Renal cortical epithelial cell (primary cell): ENCODE measurements around the gene RENBP. TPM values are rescaled to one million over a fixed set of nuclear protein-coding genes. Genes with fewer than 3 reads are reported as not detected.

Source experiments
- DNase-seq: peaks from one replicate; pipeline ENCODE4 v3.0.0-alpha.2; 2011; ENCODE audit warnings: low read depth
- total RNA-seq: library from RNA; depleted of rRNA; stranded (reverse); fragments of >200 nt; gene quantifications from 2 replicates; pipeline ENCODE4 v1.2.3, GENCODE V29; 2014

RENBP gene
- total RNA-seq, 1 donor from 2014 or later: 1.9 TPM

DNA sequence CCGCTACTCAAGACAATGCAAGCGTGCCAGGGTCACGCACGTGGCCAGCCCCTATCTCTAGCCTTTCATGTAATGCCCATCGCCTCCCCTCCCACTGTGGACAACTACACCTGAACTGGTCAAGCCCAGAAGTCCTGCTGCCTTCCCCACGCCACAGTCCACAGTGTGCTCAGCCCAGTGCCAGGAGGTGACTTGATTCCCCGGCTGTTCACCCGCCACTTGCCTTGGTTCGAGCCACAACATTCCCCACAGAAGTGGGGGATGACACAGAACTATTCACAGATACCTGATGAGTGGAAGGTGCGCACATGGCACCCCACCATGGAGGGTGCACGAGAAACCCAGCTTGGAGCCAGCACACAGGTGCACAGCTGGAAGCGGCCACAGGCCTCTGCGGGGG lies 25.2 kb downstream of the RENBP start:
- no peak for DNase-seq

DNA sequence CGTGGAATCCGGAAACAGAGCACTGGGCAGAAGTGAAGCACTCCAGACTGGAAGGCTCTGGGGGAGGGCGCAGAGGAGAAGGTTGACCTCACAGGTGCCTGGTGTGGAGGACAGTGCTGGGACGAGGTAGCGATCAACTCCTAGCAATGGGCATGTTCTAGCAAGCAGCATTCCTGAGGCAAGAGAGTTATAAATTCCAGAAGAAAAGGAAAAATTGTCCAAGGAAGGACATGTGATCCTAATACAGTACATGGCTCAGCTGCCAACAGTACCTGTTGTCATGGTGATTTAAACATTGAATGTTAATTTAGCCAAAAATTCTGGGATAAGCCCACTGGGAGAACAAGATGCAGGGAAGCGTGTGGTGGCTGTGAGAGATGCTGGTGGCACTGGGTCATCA lies 26.6 kb downstream of the RENBP start:
- DNase-seq: no peak

DNA sequence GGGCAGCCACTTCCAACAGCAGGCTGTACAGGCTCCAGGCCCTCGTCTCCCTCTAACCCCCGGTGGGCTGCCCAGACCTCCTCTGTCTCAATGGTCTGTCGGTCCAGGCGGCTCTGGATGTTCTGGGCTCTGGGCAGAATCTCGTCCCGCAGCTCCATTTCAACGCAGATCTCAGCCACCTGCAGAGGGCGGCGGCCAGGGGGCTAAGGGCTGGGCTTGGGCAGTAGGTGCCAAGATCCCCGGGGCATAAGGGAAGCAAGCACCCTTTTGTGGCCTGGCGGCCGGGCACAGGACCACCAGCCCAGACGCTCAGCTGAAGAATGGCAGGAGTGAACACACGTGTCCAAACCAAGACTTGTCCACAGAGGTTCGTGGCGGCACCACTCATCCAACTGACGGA lies 30.7 kb downstream of the RENBP start:
- no peak for DNase-seq

DNA sequence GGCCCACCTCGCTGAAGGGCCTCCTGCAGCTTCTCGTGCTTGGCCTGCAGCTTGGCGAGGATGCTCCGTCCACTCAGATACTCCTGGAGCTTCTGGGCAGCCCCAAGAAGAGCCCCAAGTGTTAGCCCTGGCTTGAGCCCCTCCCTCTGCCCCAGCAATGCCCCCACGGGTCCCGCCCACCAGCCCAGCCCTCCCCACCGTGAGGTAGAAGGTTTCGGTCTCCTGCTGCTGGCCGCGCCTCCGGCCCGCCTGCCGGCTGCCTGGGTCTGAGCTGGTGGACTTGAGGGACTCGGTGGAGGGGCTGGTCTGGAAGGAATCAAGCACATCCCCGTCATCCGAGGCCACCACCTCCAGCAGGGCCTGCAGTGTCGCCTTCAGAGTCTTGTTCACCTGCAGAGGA lies 31.2 kb downstream of the RENBP start:
- no peak for DNase-seq

DNA sequence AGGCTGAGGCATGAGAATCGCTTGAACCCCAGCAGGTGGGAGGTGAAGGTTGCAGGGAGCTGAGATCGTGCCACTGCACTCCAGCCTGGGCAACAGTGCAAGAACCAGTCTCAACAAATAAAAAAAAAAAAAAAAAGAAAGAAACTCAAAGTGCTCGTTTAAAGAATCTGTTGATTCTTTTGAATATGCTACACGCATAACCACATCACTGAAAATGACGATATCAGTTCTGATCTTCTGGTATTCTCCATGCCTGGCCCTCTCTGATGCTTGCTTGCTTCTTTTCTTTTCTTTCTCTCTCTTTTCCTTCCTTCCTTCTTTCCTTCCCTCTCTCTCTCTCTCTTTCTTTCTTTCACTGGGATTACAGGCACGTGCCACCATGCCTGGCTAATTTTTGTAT lies 32.6 kb downstream of the RENBP start:
- DNase-seq: no peak

DNA sequence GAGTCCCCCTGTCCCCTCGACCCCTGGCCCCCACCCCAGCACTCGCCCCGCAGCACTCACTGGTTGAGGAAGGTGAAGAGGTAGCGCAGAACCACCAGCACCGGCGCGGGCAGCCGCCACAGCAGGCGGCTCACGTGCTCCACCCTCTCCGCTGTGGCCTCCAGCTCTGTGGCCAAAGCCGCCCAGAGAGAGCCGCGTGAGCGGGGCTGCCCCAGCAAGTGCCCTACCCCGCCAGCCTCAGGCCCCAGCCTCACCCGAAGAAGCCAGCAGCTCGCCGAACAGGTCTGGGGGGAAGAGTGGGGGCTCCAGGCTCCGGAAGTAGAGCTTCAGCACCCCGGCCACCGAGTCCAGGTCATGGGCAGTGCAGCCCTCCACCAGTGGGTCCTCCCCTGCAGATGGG lies 34.0 kb downstream of the RENBP start:
- DNase-seq: no peak

DNA sequence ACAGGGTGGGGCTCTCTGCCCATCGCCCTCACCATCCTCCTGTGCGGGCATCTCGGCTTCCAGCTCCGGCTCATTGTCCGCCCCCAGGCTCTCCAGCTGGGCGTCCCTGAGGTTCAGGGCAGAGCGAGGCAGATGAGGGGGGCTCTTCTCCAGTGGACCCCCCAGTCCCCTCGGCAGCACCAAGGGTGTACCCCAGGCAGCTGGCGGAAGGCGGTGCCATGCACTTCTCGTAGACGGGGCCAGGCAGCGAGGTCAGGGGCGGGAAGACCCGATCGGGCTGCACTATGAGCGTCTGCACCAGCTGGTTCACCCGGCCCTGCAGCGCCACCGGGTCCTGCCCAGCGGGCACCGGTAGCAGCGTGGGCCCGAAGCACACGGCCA lies 34.5 kb downstream of the RENBP start:
- no peak for DNase-seq

DNA sequence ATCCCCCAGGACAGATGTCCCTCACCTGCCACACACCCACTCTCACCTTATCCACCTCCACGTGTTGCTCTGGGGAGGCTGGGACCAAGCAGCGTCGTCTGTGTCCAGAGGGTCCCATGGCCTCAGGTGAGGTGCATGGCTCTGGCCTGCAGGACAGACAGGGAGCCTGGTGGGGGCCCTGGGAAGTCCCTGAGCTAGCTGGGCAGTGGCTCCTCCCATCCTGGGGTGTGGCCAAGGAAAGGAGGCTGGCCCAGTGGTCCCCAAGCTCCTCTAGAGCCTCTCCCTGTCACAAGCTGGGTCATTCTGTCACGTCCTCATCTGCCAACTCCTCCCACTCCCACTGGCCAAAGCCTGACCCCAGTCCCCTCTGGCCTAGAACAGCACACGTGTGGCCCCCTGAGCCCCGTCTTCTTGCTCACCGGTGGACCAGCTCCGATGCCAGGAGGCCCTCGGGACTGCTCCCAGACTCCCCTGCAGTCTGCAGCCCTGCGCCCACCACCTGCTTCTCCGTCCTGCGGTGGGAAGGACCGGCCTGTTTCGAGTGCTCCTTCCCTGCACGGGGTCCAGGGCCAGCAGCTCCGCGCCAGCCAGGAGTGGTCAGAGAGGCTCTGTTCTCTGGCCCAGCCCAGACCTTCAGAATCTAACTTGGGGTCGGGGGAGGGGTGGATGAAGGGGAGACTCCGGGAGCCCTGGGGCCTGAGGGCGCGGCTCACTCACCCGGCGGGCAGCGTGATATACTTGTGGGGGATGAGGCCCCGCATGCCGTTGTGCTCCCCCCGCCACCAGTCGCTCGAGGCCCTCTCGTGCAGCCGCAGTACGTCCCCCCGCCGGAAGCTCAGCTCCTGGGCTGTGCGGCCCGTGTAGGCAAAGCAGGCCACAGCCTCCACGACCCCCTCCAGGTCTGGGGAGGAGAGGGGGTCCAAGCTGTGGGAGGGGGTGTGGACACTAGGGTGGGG lies 35.1 kb downstream of the RENBP start:
- no peak for DNase-seq

DNA sequence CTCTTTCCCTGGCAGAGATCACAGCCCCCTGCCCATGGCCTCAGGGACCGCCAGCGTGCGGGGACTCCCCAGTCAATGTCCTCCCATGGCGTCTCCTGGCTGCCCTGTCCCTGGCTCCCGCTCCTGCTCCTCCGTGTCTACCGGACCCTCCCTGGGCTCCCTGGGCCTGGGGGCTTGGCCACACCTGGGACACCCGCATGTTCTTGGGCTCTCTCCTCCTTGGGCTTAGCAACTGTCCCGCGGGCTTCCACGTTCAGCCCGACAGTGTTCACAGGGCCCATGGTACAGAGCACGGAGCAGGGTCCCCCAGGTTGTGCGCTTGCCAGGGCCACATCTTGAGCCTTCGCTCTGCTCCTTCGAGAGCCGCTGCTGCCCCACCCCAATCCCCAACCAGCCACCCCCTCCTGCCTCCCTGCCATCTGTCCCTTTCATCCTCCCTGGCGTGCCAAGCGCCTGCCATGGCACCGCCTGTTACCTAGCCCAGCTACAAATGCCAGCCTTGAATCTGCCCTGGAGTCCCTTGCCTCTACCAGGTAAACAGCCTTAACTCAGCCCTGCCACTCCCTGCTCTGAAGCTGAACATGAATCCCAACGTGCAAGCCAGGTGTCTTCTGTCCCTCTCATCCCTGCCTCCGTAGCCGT lies 36.1 kb downstream of the RENBP start:
- no peak for DNase-seq

DNA sequence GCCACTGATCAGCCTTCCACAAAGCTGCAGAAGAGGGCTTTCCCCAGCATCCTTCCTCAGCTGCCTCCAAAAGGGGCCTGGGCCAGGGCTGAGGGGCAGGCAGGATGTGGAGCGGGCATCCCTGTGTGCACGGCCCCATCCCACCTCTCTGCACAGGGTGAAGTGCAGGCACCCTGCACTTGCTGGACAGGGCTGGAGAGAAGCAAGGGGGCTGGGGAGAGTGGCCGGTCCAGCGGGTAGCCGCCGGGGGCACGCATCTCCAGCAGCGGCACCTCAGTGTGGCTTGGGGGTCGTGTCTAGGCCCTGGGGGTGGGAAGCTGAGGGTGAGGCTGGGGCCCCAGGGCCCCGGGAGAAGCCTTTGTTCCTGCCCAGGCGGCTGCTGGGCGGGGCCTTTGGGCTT lies 37.0 kb downstream of the RENBP start:
- no peak for DNase-seq

DNA sequence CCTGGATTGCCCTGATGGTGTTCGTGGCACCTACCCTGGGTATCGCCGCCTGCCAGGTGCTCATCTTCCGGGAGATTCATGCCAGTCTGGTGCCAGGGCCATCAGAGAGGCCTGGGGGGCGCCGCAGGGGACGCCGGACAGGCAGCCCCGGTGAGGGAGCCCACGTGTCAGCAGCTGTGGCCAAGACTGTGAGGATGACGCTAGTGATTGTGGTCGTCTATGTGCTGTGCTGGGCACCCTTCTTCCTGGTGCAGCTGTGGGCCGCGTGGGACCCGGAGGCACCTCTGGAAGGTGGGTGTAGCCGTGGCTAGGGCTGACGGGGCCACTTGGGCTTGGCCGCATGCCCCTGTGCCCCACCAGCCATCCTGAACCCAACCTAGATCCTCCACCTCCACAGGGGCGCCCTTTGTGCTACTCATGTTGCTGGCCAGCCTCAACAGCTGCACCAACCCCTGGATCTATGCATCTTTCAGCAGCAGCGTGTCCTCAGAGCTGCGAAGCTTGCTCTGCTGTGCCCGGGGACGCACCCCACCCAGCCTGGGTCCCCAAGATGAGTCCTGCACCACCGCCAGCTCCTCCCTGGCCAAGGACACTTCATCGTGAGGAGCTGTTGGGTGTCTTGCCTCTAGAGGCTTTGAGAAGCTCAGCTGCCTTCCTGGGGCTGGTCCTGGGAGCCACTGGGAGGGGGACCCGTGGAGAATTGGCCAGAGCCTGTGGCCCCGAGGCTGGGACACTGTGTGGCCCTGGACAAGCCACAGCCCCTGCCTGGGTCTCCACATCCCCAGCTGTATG lies 38.1 kb downstream of the RENBP start:
- no peak for DNase-seq

DNA sequence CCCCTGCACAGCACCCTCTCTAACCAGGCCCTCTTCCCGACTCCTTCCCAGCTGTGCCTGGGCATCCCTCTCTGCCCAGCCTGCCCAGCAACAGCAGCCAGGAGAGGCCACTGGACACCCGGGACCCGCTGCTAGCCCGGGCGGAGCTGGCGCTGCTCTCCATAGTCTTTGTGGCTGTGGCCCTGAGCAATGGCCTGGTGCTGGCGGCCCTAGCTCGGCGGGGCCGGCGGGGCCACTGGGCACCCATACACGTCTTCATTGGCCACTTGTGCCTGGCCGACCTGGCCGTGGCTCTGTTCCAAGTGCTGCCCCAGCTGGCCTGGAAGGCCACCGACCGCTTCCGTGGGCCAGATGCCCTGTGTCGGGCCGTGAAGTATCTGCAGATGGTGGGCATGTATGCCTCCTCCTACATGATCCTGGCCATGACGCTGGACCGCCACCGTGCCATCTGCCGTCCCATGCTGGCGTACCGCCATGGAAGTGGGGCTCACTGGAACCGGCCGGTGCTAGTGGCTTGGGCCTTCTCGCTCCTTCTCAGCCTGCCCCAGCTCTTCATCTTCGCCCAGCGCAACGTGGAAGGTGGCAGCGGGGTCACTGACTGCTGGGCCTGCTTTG lies 38.9 kb downstream of the RENBP start:
- no peak for DNase-seq

DNA sequence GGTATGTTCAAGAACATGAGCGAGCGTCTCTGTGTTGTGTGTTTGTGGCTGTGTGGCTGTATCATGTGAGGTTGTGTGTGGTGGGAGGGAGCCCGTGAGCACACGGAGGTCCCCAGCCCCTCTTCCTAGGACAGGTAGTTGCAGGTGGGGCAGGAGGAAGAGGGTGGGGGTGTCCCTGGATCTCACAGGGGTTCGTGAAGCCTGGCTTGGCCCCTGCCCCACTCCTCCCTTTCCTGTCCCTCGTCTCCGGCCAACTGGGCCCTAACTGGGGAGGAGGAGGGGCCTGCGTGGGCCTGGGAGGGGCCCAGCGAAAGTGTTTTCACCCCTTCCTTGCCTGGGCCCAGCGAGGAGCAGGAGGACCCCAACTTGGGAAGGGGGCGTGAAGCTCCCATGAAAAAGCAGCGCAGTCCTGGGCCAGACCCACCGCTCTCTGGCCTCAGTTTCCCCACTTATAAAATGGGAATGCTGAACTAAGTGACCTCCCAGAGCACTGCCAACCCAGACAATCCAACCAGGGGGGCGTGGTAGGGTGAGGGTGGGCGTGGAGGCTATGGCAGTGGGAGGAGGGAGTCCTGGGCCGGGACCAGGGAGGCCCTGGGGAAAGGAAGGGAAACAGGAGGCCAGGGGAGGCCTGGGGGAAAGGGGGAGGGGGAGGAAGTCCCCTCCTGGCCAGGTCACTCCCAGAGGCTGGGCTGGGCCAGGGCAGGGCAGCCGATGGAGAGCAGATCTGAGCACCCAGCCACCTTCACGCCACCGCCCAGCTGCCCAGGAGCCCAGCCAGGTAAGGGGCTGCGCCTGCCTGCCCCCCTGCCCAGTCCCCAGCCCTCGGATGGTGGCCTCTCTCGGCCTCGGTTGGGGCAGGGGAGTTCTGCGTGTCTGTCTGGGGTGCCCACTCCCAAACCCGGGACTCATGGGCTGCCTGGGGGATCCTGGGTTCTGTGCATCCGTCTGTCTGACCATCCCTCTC lies 40.2 kb downstream of the RENBP start, which contains the start of gene AVPR2:
Gene AVPR2, plus strand, starts transcription at position 683 of the 967 bp plus-strand sequence. CDS start 473 bp downstream, outside the sequence.
- DNase-seq: no peak

DNA sequence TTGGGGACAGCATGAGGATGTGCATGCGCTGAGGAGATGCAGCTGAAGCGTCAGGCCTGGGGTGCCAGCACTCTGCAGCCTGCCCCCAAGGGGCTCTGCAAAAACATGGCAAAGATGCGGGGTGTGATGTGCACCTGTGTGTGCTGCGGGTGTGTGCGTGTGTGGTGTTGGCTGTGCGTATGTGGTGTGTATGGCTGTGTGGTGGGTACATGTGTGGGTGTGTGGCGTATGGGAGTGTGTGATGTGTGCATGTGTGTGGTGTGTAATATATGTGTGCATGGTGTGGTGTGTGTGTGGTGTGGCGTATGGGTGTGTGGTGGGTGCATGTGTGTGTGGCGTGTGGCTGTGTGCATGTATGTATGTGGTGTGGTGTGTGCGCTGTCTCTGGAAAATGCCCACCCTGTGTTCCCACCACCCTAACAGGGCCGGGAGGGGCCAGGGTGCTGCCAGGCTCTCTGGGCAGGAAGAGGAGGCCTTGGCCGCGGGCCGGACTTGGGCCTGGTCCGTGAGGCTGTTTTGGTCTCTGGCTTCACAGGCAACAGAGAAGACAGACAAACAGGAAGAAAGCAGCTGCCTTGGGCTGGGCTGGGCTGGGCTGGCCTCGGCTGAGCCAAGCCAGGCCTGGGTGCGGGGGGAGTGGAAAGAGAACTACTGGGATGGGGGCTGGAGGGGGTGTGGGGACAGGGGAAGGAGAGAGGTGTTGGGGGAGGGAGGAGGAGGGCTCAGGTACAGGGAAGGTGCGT lies 41.0 kb downstream of the RENBP start:
- DNase-seq: no peak

DNA sequence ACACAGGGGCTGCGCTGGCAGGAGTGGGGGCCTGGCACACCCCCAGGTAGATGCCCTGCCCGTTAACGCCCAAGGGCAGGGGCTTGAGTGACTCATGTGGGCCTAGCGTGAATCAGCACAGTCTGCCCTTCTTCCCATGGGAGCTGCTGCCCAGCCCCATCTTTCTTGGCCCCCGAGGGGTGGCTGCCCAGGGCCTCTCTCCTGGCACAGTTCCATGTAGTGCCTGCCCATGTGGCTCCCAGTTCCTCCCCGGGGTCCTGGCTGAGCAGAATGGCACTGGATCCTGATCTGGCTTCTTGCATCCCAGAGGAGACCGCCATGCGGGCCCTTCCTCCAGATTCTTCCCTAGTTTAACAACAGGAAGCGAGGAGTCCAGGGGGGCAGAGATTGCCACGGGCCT lies 42.1 kb downstream of the RENBP start:
- no peak for DNase-seq

DNA sequence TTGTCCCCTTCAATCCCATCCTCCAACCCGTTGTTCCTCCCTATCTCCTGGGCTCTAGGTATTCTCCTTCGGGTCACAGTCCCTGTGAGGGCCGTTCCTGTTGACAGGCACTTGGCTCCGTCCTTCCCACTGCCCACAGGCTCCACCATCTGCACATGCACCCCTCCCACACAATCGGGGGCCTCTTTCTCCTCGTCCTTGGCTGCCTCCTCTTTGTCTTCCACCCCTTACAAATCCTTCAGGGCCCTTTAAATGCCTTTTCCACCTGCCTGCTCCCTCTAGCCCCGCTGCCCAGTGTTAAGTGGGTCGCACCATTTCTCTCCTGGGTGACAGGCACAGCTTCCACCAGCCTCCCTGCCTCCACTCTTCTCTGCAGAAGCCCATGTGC lies 42.7 kb downstream of the RENBP start:
- DNase-seq: no peak

DNA sequence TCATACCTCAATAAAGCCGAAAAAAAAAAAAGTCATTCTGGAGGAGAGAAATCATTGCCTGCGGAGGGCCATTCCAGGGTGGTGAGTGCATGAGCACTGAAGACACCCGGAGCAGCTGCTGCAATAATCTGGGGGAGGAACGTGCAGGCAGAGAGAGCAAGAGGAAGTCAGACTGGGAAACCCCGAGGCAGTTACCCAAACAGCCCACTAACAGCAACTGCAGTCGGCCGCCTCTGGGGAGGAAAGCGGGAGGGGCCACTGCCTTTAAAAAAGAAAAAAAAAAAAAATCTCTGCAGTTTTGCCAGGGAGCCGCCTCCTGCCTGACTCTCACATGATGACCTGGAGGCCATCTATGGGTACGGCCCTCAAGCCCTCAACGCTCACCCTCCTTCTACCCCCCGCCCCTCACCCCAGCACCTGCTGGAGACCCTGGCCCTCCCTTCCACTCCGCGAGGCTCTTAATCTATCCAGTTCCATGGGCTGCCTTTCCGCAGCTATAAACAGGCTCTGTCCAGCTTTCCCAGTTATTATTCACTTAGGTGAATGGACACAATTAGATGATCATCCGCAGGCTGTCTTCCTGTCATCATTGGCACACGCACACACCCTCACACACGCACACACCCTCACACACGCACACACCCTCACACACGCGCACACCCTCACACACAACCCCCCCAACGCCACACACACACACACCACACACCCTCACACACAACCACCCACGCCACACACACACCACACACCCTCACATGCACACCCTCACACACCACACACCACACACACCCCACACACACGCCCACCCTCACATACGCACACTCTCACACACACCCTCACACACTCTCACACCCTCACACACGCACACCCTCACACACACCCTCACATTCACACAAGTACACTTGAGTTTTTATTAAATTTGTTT lies 43.4 kb downstream of the RENBP start:
- DNase-seq: peak; percentile 80

DNA sequence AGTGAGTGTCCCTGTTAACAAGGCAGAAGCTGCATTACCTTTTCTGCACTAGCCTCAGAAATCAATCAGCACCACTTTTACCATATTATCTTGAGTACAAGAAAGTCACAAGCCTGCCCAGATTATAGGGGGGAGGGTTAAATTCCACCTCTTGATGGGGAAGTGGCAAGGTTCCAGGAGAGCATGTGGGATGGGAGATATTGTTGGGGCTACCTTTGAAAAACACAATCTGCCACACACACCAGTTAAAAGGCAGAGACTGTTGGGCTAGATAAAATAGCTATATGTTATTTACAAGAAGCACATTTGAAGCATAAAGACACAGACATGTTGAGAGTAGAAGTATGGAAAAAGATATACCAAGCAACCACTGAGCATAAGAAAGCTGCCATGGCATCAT lies 46.5 kb downstream of the RENBP start:
- no peak for DNase-seq

DNA sequence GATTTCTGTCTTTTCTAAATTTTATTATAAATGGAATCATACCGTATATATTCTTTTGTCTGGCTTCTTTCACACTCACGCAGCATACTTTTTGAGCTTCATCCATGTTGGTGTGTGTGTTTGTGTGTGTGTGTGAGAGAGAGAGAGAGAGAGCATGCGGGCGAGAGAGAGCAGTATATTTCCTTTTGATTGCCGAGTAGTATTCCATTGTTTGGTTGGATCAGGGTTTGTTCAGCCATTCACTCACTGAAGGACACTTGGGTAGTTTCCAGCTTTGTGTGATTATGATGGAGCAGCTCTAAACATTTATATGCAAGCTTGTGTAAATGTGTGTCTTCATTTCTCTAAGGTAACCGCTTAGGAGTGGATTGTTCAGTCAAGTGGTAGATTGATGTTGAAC lies 55.3 kb downstream of the RENBP start:
- DNase-seq: no peak
